Subcutaneous adipose tissue (tissue), 4 donors: Measurements from ENCODE around the gene ESPN. TPM values are rescaled to one million over a fixed set of nuclear protein-coding genes. Genes with fewer than 3 reads are reported as not detected.

Source experiments
- CTCF ChIP-seq: fragments of 450-650 bp; IDR thresholded peaks from one replicate; pipeline ENCODE4 v1.5.1; 2016; ENCODE audit warnings: low read depth, mild to moderate bottlenecking, control low read depth, antibody characterized with exemption, moderate library complexity
- total RNA-seq, 4 donors: library from RNA; depleted of rRNA; stranded (reverse); fragments of >200 nt; gene quantifications; one replicate each; pipeline ENCODE4 v1.1.0, GENCODE V29; 2016

Gene ESPN
- total RNA-seq, 4 donors from 2014 or later: 0.22 to 1.4 TPM; not detected in 2

- TF ChIP-seq CTCF: no peak
Measured at GRCh38 chr1:6504887-6505286, 80.3 kb downstream of the ESPN start.

DNA sequence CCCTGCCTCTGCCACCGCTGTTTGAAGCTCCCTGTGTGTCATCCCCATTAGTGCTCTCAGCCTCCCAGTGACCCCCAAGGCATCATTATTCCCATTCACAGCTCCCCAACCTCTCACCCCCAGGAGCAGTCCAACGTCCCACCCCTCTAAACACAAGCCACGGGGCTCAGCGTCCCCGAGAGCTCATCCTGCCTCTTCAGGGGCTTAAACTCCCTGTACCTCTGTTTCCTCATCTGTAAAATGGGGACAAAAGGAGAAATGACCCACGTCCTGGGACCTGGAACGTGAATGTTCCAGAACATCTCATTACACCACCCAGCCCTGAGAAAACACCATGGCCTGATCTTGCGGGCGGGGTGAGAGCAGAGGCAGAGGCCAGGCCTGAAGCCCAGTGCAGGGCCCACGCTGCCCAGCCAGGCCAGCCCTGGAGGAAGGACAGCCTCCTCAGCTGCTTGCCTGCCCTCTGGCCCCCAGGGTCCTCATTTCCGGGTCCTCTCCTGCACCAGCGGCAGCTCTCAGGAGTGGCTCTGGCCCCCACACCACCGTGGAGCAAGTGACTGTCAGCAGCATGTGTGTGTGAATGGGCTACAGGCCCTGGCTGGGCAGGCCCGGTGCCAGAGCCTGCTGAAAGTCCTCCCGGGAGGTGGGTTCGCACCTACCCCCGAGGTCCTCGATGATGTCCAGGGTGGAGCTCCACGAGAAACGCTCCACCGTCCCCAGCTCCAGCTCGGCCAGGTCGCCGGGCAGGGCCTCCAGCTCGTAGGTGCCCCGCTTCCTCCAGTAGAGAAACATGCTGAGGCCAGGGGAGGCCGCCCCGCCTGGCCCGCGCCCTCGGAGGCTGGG is 81.0 kb downstream of the ESPN start:
- TF ChIP-seq CTCF: no peak

DNA sequence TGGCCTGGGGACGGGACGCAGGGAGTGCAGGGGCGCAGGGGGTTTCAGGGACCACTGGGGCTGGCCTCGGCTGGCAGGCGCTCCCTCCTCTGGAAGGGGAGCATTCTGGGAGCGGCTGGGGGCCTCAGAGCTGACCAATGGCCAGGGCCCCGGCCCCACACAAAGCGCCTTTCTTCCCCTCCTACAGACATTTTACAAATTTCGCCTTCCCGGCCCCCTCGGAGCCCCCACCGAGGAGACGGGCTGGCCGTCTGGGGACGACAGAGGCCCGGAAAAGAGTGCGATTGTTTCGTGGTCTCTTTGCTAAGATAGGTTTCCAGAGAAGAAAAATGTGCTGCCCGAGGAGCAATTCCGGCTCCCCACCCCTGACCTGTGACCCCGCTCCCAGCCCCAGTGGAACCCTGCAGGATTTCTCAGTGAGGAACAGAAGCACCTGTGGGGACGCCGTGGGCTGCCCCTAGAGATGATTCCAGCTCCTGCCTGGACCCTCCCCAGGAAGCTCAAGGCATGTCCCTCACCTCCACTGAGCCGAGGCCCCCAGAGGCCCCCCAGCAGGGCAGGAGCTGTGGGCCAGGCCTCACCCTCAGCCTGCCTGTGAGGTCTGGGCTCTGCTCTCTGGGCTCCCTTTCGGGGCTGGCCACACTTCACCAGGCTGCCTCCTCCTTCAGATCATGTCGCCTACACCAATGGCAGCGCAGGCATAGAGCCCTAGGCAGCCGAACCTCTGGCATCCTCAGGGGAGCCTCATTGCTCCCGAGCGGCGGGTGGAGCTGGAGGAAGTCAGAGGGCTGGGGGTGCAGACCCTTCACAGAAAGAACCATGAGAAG is 81.8 kb downstream of the ESPN start:
- no peak for TF ChIP-seq CTCF

GRCh38 chr1:6507037-6507428 is 82.5 kb downstream of the ESPN start:
- TF ChIP-seq CTCF: no peak

- TF ChIP-seq CTCF: no peak
Measured at GRCh38 chr1:6507461-6507911, 82.9 kb downstream of the ESPN start.

- TF ChIP-seq CTCF: no peak
Measured at GRCh38 chr1:6508154-6508815, 83.7 kb downstream of the ESPN start.

- no peak for TF ChIP-seq CTCF
Measured at GRCh38 chr1:6508816-6509189, 84.2 kb downstream of the ESPN start.
